OCI-LY7 (cell line): Measurements from ENCODE around the gene FAM187B. TPM values are rescaled to one million over a fixed set of nuclear protein-coding genes. Genes with fewer than 3 reads are reported as not detected.

ENCODE experiments used
- BruUV-seq: library from RNA; stranded (reverse); fragments of 400-500 nt; replicated peaks from 2 replicates; lab custom pipeline; 2021; lab: Mats Ljungman, UMichigan
- CTCF ChIA-PET: fragments of 300-600 bp; sonication (Branson Sonifier 250); formaldehyde crosslinking; loops from one replicate; lab custom pipeline; 2022; ENCODE audit warnings: antibody characterized with exemption; ENCODE audit not compliant: unreplicated experiment; lab: Charles Lee
- POLR2A ChIA-PET: fragments of 300-600 bp; sonication (Branson Sonifier 250); formaldehyde crosslinking; loops from one replicate; lab custom pipeline; 2022; ENCODE audit warnings: antibody characterized with exemption; lab: Charles Lee
- DNase-seq: peaks from one replicate; pipeline ENCODE4 v3.0.0-alpha.2; 2015; ENCODE audit warnings: low spot score
- H2AFZ ChIP-seq: fragments of 200-600 bp; sonication (generic), shearing (Covaris generic); 2 replicates; pipeline ENCODE4 v1.6.1; 2014; ENCODE audit warnings: mild to moderate bottlenecking, antibody characterized with exemption, low read length, moderate library complexity
- H3K27ac ChIP-seq: fragments of 200-600 bp; sonication (generic); 2 replicates; pipeline ENCODE4 v1.5.1; 2014; ENCODE audit warnings: mixed run types, low read depth, mild to moderate bottlenecking, moderate library complexity, low read length, inconsistent platforms; ENCODE audit not compliant: poor library complexity, severe bottlenecking
- H3K36me3 ChIP-seq: fragments of 200-600 bp; sonication (generic); 2 replicates; pipeline ENCODE4 v1.6.1; 2014; ENCODE audit warnings: mild to moderate bottlenecking, antibody characterized with exemption, low read length, moderate library complexity, mixed read lengths; ENCODE audit not compliant: insufficient read depth
- H3K4me1 ChIP-seq: fragments of 200-600 bp; sonication (generic); 2 replicates; pipeline ENCODE4 v1.5.1; 2014; ENCODE audit warnings: mild to moderate bottlenecking, low read length; ENCODE audit not compliant: insufficient read depth, poor library complexity, severe bottlenecking
- H3K4me2 ChIP-seq: fragments of 200-600 bp; sonication (generic); 2 replicates; pipeline ENCODE4 v1.6.1; 2014; ENCODE audit warnings: mild to moderate bottlenecking, low read length
- H3K4me3 ChIP-seq: fragments of 200-600 bp; sonication (generic); 2 replicates; pipeline ENCODE4 v1.5.1; 2014; ENCODE audit warnings: mild to moderate bottlenecking, low read depth, low read length; ENCODE audit not compliant: poor library complexity, severe bottlenecking
- H3K79me2 ChIP-seq: fragments of 200-600 bp; sonication (generic); 2 replicates; pipeline ENCODE4 v1.6.1; 2016; ENCODE audit warnings: low read depth, mild to moderate bottlenecking, low read length, moderate library complexity, mixed read lengths; ENCODE audit not compliant: insufficient read depth
- H3K9me2 ChIP-seq: fragments of 200-600 bp; sonication (generic); 2 replicates; pipeline ENCODE4 v1.6.1; 2016; ENCODE audit warnings: mild to moderate bottlenecking, low read length, mixed read lengths; ENCODE audit not compliant: insufficient read depth
- H3K9me3 ChIP-seq: fragments of 200-600 bp; sonication (generic); 2 replicates; pipeline ENCODE4 v1.6.1; 2014; ENCODE audit warnings: mild to moderate bottlenecking, mixed run types, low read length, mixed read lengths
- H4K20me1 ChIP-seq: fragments of 200-600 bp; sonication (generic); 2 replicates; pipeline ENCODE4 v1.6.1; 2014; ENCODE audit warnings: mild to moderate bottlenecking, antibody characterized with exemption, low read length, moderate library complexity, mixed read lengths; ENCODE audit not compliant: insufficient read depth
- CTCF ChIP-seq: fragments of 200-600 bp; sonication (generic); conservative IDR thresholded peaks from 2 replicates; pipeline ENCODE4 v1.5.1; 2014; ENCODE audit warnings: mild to moderate bottlenecking, antibody characterized with exemption, low read length, moderate library complexity, mixed read lengths
- EZH2phosphoT487 ChIP-seq: fragments of 200-600 bp; sonication (generic); IDR thresholded peaks from 2 replicates; pipeline ENCODE4 v1.6.1; 2018; ENCODE audit warnings: low read depth, borderline replicate concordance, mild to moderate bottlenecking, mixed run types, antibody characterized with exemption, low read length, moderate library complexity, mixed read lengths
- intact Hi-C: fragments of 100-400 bp; cut with micrococcal nuclease; formaldehyde crosslinking; loops from one replicate; pipeline ENCODE4 v1.10.0; 2022; ENCODE audit not compliant: unreplicated experiment
- total RNA-seq, 2 experiments: library from RNA; depleted of rRNA in 1 of 2; stranded (reverse); fragments of >200 nt in 1 of 2; shearing (Covaris generic) in 1 of 2; gene quantifications; 2 replicates each; pipeline ENCODE4 v1.2.3, GENCODE V29; 2014 to 2022

Gene FAM187B
- total RNA-seq, 2 experiments from 2014 or later, result not detected

DNA sequence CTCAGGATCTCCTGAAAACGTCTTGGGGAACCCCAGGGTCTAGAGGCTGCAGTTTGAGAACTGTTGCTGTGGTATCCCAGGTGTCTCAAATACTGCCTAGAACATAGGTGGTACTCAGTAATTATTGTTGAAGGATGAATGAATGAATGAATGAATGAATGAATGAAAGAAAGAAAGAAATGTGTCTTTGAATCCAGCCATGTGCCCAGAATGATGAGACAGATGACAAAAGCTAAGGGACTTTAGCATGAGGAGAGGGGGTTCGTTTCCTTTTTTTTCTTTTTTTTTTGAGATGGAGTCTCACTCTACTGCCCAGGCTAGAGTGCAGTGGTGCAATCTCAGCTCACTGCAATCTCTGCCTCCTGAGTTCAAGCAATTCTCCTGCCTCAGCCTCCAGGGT lies 28.0 kb upstream of the FAM187B start:
- Histone ChIP-seq H3K9me3 (no peaks in the 10 kb centered on the region), H2AFZ (no peak overlapping the region), H3K4me1 (peaks cover 4% of the 10 kb centered on the region), H3K4me2 (no peak overlapping the region), H3K79me2 (no peaks in the 10 kb centered on the region), H3K9me2 (no peaks in the 10 kb centered on the region), H3K27ac (no peak overlapping the region), H3K36me3 (peaks cover 42% of the 10 kb centered on the region), H4K20me1 (no peaks in the 10 kb centered on the region), H3K4me3 (no peak overlapping the region)
- POLR2A ChIA-PET, result no interaction called here
- BruUV-seq, result no TSS peak
- TF ChIP-seq CTCF (no peak), EZH2phosphoT487 (no peak)
- intact Hi-C loops, result no loop called here
- CTCF ChIA-PET, result no interaction called here
- no peak for DNase-seq

- H4K20me1 ChIP-seq, result no peaks in the 10 kb centered on the region
- no peak for DNase-seq
- peaks cover 3% of the 10 kb centered on the region; the same call in 1 of the 2 replicates for H3K79me2 ChIP-seq
- no peak overlapping the region for H3K4me3 ChIP-seq
- H3K9me3 ChIP-seq, result no peaks in the 10 kb centered on the region
- no peak overlapping the region for H3K27ac ChIP-seq
- H3K36me3 ChIP-seq, result peaks cover 46% of the 10 kb centered on the region
- H2AFZ ChIP-seq, result no peak overlapping the region
- no TSS peak for BruUV-seq
- ChIA-PET POLR2A (interaction anchor here (0.6 kb wide), 1 partner anchor 262 kb away, joined by 3 read pairs; no protein-coding TSS in a partner anchor), CTCF (no interaction called here)
- TF ChIP-seq EZH2phosphoT487, result no peak
- no peak for TF ChIP-seq CTCF
- H3K4me1 ChIP-seq, result peaks cover 10% of the 10 kb centered on the region
- H3K9me2 ChIP-seq, result no peaks in the 10 kb centered on the region
- H3K4me2 ChIP-seq, result no peak overlapping the region
- intact Hi-C loops, result no loop called here
Observed at GRCh38 chr19:35254341-35255297, 26.1 kb upstream of the FAM187B start.
